Fibroblast of the conjunctiva (primary cell): ENCODE results near the gene MAP3K2.
"Not testable (repeated sequence)": the region's sequence is repeated elsewhere in the genome, so short reads cannot be mapped to it uniquely, and the experiment has no call there.

ENCODE experiments used
- DNase-seq: peaks from one replicate; pipeline ENCODE4 v3.0.0-alpha.2; 2010; ENCODE audit warnings: low read depth

MAP3K2 gene

DNA sequence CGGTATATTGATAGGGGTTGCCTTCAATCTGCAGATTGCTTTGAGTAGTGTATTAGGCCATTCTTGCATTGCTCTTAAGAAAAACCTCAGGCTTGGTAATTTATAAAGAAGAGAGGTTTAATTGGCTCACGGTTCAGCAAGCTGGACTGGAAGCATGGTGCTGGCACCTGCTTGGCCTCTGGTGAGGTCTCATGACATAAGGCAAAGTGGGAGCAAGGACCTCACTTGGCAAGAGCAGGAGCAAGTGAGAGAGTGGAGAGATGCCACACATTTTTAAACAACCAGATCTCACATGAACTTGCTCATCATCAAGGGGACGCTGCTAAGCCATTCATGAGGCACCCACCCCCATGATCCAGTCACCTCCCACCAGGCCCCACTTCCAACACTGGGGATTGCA, 4.9 kb downstream of the MAP3K2 start:
- no peak for DNase-seq

DNA sequence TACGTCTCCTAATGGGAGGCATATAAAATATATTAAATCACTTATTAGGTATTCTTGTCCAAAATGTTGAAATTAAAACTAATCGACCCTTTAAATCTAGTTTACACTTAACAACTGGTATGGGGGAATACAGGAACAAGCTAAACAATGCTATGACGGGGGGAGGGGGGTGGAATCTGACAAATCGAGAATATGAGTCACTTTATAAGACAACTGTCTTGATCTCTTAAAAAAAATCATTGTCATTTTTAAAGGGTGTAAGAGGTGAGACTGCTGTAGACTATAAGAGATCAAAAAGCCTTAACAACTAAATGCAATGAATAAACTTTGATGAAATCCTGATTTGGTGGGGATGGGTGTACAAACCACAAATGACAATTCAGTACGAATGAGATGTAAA, 6.0 kb downstream of the MAP3K2 start:
- DNase-seq, result no peak

DNA sequence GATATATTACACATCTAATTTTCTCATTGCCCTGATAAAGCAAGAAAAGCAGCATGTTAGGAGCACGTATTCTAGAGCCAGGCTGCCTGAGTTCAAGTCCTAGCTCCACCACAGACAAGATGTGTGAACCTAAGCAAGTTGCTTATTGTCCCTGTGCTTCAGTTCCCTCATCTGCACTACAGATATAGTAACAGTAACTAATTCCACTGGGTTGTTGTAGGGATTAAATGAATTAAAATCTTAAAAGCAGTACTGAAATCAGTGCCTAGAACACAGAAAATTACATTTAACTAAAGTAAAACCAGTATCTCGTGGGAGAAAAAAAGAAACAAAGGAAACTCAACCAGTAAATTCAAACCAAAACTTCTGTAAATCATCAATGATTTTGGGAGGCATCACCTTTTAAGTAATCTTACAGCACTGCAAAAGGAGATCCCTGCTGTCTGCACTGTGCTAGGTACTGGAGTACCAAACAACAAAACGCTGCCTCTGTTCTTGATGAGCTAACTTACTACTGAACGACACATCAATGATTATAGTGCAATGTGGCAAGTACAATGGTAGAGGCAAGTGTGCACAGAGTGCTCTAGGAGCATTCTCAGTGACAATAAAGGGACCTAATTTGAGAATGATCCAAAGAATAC, 7.9 kb downstream of the MAP3K2 start:
- DNase-seq, result no peak

DNA sequence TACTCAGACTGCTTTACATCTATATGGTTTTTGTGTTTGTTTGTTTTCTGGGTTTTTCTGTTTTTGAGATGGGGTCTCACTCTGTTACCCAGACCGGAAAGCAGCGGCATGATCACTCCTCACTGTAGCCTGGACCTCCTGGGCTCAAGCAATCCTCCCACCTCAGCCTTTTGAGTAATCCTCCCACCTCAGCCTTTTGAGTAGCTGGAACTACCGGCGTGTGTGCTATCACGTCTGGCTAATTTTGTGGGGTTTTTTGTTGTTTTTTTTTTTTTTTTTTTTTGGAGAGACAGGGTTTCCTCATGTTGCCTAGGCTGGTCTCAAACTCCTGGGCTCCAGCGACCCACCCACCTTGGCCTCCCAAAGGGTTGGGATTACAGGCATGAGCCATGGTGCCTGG, 9.1 kb downstream of the MAP3K2 start:
- no peak for DNase-seq

DNA sequence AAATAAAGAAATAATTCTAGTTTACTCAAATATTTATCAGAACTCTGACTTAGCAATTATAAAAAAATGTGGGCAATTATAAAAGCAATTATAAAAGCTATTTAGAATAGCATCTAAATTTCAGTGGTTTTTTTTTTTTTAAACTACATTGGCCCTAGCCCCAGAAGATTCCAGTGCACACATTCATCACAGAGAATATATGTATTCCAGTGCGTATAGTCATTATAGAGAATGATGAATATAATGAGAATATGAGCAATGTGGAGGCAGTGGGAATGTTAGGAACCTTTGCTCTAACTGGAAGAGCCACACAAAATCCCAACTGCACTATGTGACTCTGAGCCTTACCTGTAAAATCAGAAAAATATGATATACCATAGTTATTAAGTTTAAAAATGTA, 10.5 kb downstream of the MAP3K2 start:
- DNase-seq, result no peak

DNA sequence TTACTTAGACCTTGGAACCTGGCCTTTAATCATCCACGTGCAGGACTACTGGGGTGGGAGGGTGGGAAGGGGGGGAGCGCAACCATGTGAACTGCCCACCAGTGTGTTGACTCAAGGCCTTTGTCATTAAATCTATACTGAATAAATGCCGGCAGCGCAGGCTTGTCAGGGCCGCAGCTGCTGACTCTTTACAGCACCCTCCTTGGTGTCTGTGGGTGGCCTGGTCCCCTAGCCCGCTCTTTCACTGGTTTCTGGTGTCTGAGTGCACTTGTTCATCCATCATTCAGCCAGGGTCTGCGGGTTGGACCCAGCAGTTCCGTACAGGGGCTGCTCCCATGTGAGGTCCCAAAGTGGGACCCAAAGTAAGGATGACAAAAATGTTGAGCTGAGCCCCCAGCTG, 11.5 kb downstream of the MAP3K2 start:
- DNase-seq, result no peak

DNA sequence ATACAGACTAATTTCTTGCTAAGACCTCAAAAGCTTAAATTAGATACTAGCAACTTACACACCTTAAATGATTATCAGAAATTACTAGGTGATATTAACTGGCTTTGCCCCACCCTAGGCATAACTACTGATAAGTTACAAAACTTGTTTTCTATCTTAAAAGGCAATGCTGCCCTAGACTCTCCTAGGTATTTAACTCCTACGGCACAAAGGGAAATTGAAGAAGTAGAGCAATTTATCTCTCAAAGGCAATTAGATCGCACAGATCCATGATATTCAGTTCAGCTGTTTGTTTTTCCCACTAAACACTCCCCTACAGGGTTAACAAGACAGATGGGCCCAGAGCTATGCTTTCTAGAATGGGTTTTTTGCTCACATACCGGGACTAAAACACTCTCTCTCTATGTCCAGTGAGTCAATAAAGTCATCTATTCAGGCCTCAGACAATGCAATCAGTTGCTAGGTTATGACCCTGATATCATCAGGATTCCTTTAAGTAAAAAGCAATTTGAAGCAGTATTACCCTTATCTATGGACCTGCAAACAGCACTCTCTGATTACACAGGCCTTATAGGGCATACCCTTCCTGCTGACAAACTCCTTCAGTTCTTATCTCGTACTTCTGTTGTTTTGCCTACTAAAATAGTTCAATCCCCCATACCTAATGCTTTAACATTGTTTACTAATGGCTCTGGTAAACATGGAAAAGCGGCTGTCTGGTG, 14.3 kb downstream of the MAP3K2 start:
- no peak for DNase-seq

DNA sequence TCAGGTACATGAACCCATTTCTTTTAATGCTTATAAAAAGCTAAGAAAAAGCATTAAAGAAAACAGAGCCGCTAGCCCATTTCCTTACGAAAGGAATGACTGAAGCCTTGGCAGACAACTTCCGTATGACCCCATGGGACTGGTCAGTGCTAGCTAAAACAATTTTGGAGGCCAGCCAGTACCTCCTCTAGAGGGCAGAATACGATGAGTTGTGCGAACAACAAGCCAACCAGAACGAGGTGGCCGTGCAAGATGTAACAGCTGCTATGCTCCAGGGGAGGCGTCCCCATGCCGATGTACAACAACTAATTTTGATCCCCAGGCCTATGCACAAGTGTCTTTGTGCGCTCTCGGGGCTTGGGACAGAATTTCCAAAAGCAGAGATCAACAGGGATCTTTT, 16.7 kb downstream of the MAP3K2 start:
- DNase-seq, result no peak

DNA sequence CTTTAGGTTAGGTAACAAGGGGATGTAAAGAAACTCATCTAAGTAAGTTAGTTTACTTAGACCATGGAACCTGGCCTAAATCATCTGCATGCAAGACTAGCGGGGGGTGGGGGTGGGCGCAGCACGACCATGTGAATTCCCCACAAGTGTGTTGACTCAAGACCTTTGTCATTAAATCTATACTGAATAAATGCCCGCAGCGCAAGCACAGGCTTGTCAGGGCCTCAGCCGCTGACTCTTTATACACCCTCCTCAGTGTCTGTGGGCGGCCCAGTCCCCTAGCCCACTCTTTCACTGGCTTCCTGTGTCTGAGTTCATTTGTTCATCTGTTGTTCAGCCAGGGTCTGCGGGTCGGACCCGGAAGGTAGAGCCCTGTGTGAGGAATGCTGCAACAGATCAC, 17.8 kb downstream of the MAP3K2 start:
- DNase-seq, result no peak

DNA sequence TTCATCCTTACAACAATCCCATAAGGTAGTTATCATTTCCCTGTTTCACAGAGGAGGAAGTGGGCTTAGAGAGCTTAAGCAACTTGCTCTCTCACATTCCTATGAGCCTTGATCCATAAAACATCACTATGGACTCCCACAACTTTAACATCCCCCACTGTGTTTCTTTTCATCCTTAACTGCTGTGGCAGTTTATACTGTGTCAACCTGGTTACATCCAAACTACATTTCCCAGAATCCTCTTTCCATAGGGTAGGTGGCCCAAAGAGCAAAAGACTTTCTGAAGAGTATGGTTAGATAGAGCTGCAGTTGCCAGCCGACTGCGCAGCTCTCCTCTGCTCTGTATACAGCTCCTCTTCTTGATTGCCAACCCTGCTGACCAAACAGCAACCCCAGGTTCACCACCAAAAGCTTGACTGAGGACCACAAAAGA, 22.5 kb downstream of the MAP3K2 start:
- DNase-seq, result no peak

DNA sequence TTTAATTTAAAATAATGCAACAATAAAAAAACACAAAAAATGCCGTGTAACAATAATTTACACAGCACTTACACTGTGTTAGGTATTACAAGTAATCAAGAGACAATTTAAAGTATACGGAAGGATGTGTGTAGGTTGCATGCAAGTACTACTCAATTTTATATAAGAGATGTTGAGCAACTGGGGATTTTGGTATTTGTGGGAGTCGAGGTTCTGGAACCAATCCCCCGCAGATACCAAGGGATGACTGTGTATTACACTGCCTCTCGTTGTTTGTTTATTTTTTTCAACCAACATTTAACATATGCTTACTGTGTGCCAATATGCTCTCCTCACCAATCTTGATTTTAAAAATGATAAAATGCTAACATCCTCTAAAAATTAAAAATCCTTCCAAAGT, 24.8 kb downstream of the MAP3K2 start:
- DNase-seq, result no peak

DNA sequence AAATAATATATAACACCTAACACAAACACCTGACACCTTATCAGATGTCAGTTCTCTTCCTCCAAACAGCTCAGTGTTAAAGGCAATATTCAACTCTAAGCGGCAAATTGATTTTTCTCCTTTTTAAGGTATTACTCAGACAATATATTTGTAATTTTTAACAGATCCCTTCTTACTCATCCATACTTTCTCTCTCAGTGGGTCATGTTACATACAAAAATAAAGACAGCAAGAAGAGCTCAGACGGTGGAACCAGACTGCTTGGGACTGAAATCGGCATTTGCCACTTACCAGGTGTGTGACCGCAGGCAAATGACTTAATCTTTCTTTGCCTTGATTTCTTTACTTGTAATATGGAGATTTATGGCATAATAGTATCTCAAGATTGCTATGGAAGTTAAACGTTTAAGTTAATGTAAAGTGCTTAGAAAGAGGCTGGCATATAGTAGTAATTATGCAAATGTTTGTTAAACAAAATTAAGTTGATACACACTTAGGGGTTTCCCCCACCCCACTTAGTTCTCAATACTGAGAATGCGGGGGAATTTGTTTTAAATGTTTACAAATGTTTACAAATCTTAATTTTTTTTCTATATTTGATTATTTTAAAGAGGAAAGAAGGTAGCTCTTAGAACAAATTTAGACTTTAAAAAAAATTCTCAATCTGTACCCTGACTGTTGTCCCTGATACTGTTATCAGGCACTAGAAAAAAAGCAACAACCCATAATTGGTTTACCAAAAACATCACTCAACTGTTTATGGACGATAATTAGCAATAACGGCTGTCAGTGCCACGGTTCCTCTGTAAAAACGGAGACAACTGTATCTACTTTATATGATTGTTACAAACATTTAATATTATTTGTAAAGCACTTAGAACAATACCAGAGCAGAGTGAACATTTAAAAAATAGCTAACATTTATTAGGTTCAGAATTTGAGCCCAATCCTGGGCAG, 25.6 kb downstream of the MAP3K2 start:
- no peak for DNase-seq

DNA sequence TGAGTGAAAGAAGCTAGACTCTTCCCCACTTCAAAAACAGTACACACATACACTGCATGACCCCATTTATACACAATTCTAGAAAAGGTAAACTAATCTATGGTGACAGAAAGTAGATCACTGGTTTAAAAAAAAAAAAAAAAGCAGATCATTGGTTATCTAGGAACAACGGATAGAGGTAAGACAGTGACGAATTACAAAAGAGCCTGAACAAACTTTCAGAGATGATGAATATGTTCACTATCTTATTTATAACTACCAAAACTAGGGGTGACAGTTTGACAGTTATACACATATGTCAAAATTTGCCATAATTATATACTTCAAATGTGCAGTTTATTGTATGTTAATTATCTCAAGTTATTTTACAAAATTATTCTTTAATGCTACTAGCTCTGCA, 27.5 kb downstream of the MAP3K2 start:
- no peak for DNase-seq

DNA sequence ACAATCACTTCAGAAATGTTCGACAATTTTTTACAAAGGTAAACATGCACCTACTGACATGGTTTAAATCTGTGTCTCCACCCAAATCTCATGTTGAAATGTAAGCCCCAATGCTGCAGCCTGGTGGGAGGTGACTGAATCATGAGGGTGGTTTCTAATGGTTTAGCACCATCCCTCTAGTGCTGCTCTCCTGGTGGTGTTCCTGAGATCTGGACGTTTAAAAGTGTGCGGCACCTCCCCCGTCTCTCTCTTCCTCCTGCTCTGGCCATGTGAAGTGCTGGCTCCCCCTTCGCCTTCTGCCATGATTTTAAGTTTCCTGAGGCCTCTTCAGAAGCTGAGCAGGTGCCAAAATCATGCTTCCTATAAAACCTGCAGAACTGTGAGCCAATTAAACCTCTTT, 28.3 kb downstream of the MAP3K2 start:
- DNase-seq, result no peak

DNA sequence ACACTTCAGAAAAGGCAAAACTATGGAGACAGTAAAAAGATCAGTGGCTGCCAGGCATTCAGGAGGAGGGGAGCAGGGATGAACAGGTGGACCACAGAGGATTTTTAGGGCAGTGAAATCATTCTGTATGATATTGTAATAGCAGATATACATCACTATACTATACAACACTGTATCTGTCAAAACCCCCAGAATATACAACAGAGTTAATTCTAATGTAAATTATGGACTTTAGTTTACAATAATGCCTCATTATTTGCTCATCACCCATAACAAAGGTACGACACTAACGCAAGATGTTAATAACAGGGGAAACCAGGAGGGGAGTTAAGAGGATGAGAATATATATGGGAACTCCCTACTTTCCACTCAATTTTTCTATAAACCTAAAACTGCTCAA, 28.8 kb downstream of the MAP3K2 start:
- DNase-seq, result no peak

DNA sequence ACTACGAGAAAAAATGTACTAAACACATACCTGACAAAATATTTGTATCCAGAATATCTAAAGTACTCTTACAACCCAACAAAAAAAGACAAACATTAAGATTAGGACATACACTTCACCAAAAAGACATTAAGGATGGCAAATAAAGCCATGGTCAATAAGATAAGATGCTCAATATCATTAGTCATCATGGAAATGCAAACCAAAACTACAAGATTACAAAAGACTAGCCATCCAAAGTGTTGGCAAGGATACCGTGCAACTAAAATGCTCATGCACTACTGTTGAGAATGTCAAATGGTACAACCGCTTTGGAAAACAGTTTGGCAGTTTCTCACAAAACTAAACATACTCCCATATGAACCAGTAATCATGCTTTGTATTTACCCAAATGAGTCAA, 29.7 kb downstream of the MAP3K2 start:
- DNase-seq, result no peak

DNA sequence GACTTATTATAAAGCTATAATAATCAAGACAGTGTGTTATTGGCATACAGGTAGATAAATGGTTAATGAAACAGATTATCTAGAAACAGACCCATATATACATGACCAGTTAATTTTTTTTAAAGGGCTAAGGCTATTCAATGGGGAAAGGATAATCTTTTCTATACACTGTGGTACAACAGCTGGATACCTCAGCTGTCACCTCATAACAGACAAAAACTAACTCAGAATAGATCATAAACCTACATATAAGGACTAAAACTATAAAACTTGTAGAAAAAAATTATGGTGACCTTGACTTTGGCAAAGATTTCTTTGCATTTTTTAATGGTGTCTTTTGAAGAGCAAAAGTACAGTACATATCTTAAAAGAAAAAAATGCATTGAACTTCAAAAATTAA, 30.2 kb downstream of the MAP3K2 start:
- no peak for DNase-seq

DNA sequence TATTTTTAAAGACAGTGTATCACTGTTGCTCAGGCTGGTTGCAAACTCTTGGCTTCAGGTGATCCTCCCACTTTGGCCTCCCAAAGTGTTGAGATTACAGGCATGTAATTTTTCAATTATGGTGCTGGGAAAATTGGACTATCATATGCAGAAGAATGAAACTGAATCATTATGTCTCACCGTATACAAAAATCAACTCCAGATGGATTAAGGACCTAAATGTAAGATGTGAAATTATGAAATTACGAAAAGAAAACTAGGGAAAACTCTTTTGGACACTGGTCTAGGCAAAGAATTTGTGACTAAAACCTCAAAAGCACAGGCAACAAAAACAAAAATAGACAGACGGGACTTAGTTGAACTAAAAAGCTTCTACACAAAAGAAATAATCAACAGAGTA, 31.2 kb downstream of the MAP3K2 start:
- no peak for DNase-seq

DNA sequence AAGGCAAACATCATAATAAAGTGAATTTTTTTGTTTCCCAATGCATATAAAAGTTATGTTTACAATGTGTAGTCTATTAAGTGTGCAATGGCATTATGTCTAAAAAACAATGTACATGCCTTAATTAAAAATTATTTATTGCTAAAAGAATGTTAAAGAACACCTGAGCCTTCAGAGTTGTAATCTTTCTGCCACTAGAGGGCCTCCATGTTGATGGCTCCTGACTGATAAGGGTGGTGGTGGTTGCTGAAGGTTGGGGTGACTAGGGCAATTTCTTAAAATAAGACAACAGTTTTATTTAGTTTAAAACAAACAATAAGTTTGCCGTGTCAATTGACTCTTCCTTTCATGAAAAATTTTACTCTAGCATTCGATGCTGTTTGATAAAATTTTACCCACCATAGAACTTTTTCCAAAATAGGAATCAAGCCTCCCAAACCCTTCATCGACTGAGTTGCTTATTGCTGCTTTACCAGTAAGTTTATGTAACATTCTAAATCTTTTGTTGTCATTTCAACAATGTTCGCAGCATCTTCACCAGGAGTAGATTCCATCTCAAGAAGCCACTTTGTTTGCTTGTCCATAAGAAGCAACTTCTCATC, 32.3 kb downstream of the MAP3K2 start:
- DNase-seq, result no peak

DNA sequence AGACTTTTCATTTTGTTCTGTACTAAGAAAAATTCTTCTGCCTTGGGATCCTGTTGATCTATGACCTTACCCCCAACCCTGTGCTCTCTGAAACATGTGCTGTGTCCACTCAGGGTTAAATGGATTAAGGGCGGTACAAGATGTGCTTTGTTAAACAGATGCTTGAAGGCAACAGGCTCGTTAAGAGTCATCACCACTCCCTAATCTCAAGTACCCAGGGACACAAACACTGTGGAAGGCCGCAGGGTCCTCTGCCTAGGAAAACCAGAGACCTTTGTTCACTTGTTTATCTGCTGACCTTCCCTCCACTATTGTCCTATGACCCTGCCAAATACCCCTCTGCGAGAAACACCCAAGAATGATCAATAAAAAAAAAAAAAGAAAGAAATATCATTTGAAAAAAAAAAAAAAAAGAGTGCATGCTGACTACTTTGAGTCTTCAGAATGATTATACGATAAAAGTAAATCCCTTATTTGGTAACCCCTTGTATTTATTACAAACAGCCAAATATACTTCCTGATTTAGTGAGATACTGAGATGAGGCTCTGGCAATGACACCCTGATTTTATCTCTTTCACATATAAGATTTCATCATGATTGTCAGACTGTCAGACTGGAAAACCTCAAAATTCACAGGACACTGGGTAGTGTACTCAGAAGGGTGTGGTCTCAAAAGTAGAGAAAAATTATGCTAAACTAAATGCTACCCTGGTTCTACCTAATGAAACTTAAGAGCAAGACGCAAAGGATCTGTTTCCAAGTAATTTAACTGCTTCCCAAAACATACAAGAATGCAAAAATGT, 33.7 kb downstream of the MAP3K2 start:
- not testable (repeated sequence) for DNase-seq

DNA sequence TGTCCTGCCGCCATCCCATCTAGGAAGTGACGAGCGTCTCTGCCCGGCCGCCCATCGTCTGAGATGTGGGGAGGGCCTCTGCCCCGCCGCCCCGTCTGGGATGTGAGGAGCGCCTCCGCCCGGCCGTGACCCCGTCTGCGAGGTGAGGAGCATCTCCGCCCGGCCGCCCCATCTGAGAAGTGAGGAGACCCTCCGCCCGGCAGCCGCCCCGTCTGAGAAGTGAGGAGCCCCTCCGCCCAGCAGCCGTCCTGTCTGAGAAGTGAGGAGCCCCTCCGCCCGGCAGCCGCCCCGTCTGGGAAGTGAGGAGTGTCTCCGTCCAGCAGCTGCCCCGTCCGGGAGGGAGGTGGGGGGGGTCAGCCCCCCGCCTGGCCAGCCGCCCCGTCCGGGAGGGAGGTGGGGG, 34.6 kb downstream of the MAP3K2 start:
- not testable (repeated sequence) for DNase-seq

DNA sequence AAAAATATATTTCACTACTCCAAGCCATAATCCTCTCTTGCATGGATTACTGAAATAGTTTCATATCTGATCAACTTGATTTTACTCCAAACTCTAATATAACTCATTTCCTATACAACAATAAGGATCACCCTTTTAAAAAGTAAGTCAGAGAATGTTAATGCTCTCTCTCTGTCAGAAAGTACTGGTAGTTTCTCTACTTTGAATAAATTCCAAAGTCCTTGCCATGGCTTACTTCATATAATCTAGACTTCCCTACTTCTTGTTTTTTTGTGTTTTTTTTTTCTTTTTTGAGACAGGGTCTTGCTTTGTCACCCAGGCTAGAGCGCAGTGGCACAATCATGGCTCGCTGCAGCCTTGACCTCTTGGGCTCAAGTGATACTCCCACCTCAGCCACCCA, 36.2 kb downstream of the MAP3K2 start:
- no peak for DNase-seq
